ENCODE data around the gene FMR1. TPM values are rescaled to one million over a fixed set of nuclear protein-coding genes. Genes with fewer than 3 reads are reported as not detected.

Gene FMR1
- total RNA-seq, 4 donors from 2014 or later: 34.5 to 63.0 (median 41.7) TPM

- Histone ChIP-seq H3K27me3 (no peaks in the 10 kb centered on the region), H3K9me3 (no peaks in the 10 kb centered on the region), H3K36me3 (peaks cover 0 to 32% (median 0%) of the 10 kb centered on the region in 3 donors), H3K27ac (no peak overlapping the region), H3K4me3 (no peak overlapping the region), H3K4me1 (no peaks in the 10 kb centered on the region)
- DNase-seq (ENCODE audit: low spot score in 2 of 2): no peak
- no peak for TF ChIP-seq CTCF (IDR thresholded peaks at IDR 0.05)
- no peak for TF ChIP-seq POLR2A (IDR thresholded peaks at IDR 0.05)
- no peak for TF ChIP-seq EP300 (IDR thresholded peaks at IDR 0.05)
- 79 to 92% methylated on average over 1 of the region's 1 CpG for WGBS, 2 donors
These were observed 38.6 kb downstream of the FMR1 start for GRCh38 chrX:147950352-147950751.

- peak; percentile 8 to 12 for DNase-seq (ENCODE audit: low spot score in 2 of 2)
- 51 to 100% methylated on average over 1 to 2 of the region's 2 CpGs for WGBS, 2 donors
These were observed 42.3 kb downstream of the FMR1 start for GRCh38 chrX:147953976-147954375.

GRCh38 chrX:147957291-147957690, 45.6 kb downstream of the FMR1 start:
- TF ChIP-seq CTCF (IDR thresholded peaks at IDR 0.05): no peak
- TF ChIP-seq EP300 (IDR thresholded peaks at IDR 0.05): no peak
- TF ChIP-seq POLR2A (IDR thresholded peaks at IDR 0.05): no peak
- 50 to 79% methylated on average over 2 of the region's 2 CpGs for WGBS, 2 donors
- H3K27me3 ChIP-seq: no peaks in the 10 kb centered on the region
- H3K4me1 ChIP-seq: no peaks in the 10 kb centered on the region
- H3K4me3 ChIP-seq: no peak overlapping the region
- no peak overlapping the region for H3K27ac ChIP-seq
- no peaks in the 10 kb centered on the region for H3K36me3 ChIP-seq
- no peak for DNase-seq (ENCODE audit: low spot score in 2 of 2)
- no peaks in the 10 kb centered on the region for H3K9me3 ChIP-seq

More at GRCh38 chrX:147953976-147954375, 42.3 kb downstream of the FMR1 start:
- Histone ChIP-seq H3K27me3 (no peaks in the 10 kb centered on the region), H3K27ac (no peak overlapping the region), H3K4me1 (no peaks in the 10 kb centered on the region), H3K4me3 (no peak overlapping the region), H3K9me3 (no peaks in the 10 kb centered on the region), H3K36me3 (peaks cover 0 to 1% (median 0%) of the 10 kb centered on the region in 3 donors)
- TF ChIP-seq CTCF (IDR thresholded peaks at IDR 0.05): no peak
- no peak for TF ChIP-seq POLR2A (IDR thresholded peaks at IDR 0.05)
- no peak for TF ChIP-seq EP300 (IDR thresholded peaks at IDR 0.05)

GRCh38 chrX:147958291-147958690, 46.6 kb downstream of the FMR1 start:
- H3K4me1 ChIP-seq: no peaks in the 10 kb centered on the region
- H3K9me3 ChIP-seq: no peaks in the 10 kb centered on the region
- TF ChIP-seq POLR2A (IDR thresholded peaks at IDR 0.05) (no peak), CTCF (IDR thresholded peaks at IDR 0.05) (no peak), EP300 (IDR thresholded peaks at IDR 0.05) (no peak)
- no peak for DNase-seq (ENCODE audit: low spot score in 2 of 2)
- no peaks in the 10 kb centered on the region for H3K36me3 ChIP-seq
- WGBS, 2 donors: 72 to 82% methylated on average over 1 of the region's 1 CpG
- no peaks in the 10 kb centered on the region for H3K27me3 ChIP-seq
- H3K27ac ChIP-seq: no peak overlapping the region
- H3K4me3 ChIP-seq: no peak overlapping the region

- Histone ChIP-seq H3K4me3 (no peak overlapping the region), H3K27ac (no peak overlapping the region), H3K27me3 (no peaks in the 10 kb centered on the region), H3K4me1 (no peaks in the 10 kb centered on the region), H3K9me3 (no peaks in the 10 kb centered on the region), H3K36me3 (no peaks in the 10 kb centered on the region)
- 65 to 84% methylated on average over 2 of the region's 2 CpGs for WGBS, 2 donors
- no peak for DNase-seq (ENCODE audit: low spot score in 2 of 2)
- no peak for TF ChIP-seq CTCF (IDR thresholded peaks at IDR 0.05)
These were observed 49.0 kb downstream of the FMR1 start for GRCh38 chrX:147960722-147961121.

Data from tibial nerve (tissue), 4 donors.